CD4-positive, alpha-beta T cell treated with Interleukin-15 for 4 hours (primary cell): Measurements from ENCODE around the gene RAB3IL1.
"Not testable (repeated sequence)": the region's sequence is repeated elsewhere in the genome, so short reads cannot be mapped to it uniquely, and the experiment has no call there.

Experiments
- DNase-seq: peaks from one replicate; pipeline ENCODE4 v3.0.0-alpha.2; 2020; ENCODE audit warnings: low spot score

RAB3IL1 gene

DNA sequence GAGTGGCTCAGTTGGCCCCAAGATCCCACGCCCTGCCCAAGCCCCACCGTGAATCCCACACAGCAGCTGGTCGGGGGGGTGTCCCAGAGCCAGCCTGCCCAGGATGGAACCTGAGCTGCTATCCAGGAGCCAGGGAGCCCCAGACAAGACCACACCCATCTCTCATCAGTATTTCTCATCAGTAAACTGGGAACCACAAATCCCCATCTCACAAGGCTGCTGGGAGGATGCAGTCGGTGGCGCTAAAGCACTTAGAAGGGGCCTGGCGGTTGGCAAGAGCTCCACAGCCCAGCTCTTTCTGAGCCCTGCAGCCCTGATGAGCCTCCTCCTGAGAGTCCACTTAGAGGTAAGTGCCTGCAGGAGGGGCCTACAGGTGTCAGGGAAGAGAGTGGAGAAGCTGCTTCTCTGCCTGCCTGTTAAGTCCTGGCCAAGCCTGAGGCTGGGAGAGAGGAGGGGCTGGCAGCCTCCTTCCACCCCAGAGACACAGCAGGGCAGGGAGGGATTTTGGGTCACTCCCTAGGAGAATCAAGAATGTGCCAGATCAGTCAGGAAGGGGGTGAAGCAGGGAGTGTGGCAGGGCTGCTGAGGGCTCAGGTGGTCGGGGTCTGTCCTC is 32.1 kb downstream of the RAB3IL1 start:
- DNase-seq, result no peak

GRCh38 chr11:61883947-61884346 is 33.4 kb downstream of the RAB3IL1 start:
- DNase-seq, result no peak

DNA sequence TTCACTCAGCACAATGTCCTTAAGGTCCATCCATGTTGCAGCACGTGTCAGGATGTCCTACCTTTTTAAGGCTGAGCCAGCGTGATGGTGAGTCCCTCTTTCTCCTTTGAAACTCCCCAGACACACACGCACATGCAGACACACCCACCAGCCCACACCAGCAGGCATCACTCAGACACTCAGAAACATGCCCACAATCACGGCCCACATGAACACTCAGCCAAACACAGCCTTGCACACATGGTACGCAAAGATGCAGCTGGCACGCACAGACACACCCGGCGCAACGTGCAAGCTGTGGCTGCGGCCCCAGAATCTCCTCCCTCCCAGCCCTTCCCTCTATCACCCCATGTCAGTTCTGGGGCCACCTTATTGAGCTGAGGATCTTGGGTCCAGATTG is 34.0 kb downstream of the RAB3IL1 start:
- DNase-seq, result no peak

DNA sequence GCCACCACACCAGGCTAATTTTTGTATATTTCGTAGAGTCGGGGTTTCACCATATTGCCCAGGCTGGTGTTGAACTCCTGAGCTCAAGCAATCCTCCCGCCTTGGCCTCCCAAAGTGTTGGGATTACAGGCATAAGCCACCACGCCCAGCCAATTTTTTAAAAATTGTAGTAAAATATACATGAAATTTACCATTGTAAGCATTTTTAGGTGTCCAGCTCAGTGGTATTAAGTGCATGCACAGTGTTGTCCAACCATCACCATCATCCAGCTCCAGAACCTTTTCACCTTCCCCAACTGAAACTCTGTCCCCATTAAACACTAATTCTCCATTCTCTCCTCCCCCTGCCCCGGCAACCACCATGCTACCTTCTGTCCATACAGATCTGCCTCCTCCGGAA is 34.5 kb downstream of the RAB3IL1 start:
- no peak for DNase-seq

DNA sequence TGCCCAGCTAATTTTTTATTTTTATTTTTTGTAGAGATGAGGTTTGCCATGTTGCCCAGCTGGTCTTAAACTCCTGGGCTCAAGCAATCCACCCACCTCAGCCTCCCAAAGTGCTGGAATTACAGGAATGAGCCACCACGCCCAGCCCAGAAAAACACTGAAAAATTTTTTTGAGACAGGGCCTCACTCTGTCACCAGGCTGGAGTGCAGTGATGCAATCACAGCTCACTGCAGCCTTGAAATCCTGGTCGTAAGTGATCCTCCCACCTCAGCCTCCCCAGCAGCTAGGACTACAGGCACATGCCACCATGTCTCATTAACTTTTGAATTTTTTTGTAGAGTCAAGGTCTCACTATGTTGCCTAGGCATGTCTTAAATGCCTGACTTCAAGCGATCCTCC is 35.1 kb downstream of the RAB3IL1 start:
- not testable (repeated sequence) for DNase-seq

DNA sequence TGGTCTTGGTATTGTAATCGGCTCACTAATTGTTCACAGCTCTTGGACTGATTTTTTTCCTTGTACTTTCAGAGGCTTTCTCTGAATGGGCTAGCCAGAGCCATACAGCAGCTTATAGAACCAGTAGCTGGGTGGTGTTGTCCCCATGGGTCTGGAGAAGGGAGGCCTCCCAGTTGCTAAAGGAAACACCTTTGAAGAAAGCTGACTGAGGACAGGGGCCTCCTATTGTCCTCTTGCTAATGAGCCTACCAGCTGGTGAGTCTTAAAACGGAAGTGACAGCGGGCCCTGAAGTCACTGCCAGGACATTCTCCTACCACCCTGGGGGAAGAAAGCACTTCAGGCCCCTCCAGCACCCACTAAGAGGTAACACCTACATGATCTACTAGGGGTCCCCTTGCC is 36.0 kb downstream of the RAB3IL1 start:
- no peak for DNase-seq

DNA sequence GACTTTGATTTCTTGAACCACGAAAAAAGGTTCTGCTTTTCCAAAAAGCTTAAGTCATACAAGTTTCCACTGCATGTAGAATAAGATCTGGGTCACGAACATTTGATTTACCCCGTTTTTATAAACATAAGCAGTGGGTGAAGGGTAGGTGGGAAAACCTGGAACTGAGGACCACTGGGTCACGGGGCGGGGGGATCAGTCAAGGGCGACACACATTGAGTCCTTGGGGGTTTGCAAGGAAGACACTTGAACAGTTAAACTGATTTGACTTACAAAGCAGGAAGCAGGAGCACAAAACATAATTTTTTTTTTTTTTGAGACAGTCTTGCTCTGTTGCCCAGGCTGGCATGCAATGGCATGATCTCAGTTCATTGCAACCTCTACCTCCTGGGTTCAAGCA is 36.9 kb downstream of the RAB3IL1 start:
- DNase-seq, result no peak

DNA sequence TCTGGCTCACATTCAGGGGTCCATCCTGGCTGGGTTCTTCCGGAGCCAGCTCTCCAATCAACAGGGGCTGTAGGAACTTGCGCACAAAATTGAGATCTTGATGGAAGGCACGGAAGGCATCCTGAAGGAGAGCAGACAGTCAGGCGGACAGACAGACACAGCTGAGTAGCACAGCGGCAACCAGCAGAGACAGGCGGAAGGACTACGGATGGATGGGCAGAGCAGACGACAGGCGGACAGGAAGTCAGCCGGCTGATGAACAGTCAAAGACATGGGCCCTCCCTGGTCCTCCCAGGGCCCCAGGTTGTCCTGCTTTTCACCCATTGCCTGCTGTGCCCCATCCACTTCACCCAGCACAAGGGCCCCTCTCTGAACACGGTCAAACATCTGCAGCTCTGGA is 37.3 kb downstream of the RAB3IL1 start:
- no peak for DNase-seq

DNA sequence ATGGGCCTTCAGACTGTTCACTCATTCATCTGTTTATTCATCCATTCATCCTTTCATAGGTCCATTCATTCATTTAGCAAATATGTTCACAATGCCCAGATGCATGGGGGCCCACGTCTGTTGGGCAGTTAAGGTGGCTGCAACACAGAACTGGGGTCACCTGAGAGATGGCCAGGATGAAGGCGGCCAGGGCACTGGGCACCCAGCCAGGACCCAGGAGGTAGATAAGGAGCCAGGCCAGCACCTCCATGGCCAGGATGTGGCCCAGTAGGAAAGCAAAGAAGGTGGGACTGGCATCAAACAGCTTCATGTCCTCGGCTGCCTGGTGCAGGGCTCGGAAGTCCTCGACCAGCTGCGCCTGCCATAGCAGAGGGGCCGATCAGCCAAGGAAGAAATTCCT is 38.2 kb downstream of the RAB3IL1 start:
- DNase-seq, result no peak

DNA sequence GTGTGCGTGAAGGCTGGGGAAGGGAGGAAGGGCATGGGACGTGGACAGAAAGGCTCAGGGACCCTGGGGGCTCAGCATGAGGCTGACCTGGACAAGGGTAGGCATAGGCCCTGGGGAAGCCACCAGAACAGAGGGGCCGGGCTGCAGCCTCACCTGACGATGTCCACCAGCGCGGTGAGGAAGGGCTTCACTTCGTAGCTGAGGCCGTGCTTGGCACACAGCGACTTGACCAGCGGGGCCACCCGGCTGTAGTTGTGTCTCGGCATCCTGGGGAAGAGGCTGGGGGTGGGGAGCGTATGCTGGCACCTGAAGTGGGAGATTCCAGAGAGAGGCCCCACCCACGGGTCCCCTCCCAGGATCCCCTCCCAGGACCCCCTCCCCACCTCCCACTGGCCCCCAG is 41.7 kb downstream of the RAB3IL1 start:
- no peak for DNase-seq

DNA sequence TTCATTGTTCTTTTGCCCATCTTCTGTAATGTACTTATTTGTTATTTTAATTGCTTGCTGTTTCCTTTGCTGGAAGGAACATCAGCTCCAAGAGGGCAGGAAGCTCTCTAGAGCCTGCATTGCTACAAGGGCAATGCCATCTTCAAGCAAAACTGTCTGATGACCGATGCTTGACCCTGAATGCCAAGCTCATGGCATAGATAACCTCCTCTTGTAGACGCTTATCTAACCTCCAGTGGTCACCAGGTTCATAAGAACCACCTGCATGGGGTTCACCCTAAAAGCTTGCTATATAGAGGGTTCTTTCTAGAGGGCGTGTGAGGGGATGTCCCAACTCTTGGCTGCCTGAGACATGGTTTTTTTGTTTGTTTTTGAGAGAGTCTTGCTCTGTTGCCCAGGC is 42.5 kb downstream of the RAB3IL1 start:
- no peak for DNase-seq

GRCh38 chr11:61874377-61874809 is 43.0 kb downstream of the RAB3IL1 start:
- no peak for DNase-seq

GRCh38 chr11:61873588-61874376 is 43.6 kb downstream of the RAB3IL1 start:
- DNase-seq, result no peak

- DNase-seq, result no peak
Measured at GRCh38 chr11:61872935-61873565, 44.3 kb downstream of the RAB3IL1 start.

DNA sequence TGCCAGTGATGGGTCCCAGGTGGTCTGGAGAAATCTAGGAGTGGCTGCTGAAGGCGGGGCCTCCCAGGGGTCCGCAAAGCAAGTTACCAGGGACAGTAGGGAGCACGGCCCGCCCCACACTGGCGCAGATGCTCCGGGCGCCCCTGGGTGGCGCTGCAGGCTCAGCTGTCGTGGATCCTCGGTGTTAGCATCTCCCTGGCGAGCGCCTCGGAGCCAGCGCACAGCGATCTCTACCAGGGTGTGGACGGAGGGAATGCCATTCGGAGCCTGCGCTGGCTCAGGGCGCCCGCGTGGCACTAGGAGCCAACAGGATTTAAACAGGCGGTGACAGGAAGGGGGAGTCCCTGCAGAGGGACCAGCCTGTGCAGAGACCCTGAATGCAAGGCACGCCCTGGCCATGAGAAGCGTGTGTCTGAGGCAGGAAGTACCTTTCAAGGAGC is 46.2 kb downstream of the RAB3IL1 start:
- DNase-seq, result peak; percentile 38

GRCh38 chr11:61870541-61871031 is 46.8 kb downstream of the RAB3IL1 start:
- no peak for DNase-seq

DNA sequence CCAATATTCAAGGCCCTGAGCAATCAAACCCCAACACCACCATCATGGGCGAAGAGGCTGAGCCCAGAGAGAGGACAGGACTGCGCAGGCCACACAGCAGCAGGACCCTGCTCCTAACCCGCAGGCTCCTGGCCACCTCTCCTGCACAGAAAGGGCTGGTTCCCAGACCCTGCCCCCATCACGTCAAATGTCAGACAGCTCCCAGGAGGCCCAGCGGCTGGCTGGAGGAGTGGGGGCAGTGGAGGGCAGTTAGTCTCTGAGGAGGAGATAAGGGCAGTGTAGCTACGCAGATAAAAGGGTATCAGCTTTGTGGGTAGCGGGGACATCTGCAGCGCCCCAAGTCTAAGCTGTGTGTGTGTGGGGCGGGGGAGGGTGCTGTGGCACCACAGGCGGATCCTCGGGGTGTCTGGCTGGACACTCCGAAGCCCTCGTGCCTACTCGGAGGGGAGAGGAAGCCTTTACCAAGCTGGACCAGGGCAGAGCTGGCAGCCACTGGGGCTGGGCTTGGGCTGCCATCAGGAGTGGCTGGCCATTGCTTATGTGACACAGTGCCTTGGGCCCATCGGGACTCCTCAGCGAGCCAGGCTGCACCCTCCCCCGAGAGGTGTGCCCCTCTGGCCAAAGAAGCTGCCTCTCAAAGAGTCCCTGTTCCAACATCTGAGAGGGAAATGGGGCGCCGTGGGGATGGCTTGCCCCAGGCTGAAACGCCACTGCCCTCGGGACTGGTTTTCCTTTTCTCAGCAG is 47.5 kb downstream of the RAB3IL1 start:
- DNase-seq, result no peak

- DNase-seq, result no peak
Measured at GRCh38 chr11:61869429-61869707, 48.0 kb downstream of the RAB3IL1 start.

DNA sequence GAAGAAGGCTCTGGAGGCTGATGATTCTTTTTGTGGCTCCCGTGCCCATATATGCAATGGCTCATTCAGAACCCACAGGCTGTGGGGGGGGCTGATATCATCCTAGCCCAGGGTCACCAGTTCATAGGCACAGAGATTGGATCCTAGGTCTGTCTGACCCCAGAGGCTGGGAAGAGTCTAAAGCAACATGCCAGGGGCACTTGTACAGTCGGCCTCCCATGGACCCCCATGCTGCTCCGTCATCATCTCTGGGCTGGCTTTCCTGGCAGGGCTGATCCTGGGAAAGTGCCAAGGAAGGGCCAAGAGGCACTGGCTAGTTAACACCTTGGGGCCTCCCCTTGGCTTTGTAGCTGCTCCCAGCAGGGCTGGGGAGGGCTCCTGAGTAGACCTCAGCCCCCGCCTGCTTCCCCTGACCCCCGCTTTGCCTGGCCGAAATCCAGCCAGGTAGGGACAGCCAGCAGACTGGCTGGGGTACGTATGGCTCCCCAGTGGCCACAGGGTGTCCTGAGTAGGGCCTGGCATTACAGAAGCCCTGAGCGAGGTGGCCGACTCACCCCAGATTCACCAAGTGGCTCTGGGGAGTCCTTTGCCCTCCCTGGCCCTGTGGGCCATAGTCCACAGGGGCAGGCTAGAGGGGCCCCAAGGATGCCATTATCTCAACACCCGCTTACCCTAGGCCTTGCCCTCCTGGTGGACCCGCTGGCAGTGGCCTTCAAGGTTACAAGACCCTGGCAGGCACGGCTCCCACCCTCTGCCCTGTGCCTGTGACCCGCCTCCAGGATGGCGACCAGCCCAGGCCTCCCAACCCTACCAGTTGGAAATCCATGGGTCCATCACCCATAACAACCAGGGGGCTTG is 48.6 kb downstream of the RAB3IL1 start:
- no peak for DNase-seq

DNA sequence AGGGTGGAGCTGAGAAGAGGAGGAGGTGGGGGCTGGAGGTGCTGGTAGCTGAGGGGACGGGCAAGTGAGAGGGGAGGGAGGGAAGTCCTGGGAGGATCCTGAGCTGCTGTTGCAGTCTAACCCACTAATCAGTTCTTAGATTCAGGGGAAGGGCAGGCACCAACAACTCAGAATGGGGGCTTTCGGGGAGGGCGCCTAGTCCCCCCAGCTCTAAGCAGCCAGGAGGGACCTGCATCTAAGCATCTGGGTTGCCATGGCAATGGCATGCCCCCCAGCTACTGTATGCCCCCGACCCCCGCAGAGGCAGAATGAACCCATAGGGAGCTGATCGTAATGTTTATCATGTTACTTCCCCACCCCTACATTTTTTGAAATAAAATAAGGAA is 50.4 kb downstream of the RAB3IL1 start:
- no peak for DNase-seq

DNA sequence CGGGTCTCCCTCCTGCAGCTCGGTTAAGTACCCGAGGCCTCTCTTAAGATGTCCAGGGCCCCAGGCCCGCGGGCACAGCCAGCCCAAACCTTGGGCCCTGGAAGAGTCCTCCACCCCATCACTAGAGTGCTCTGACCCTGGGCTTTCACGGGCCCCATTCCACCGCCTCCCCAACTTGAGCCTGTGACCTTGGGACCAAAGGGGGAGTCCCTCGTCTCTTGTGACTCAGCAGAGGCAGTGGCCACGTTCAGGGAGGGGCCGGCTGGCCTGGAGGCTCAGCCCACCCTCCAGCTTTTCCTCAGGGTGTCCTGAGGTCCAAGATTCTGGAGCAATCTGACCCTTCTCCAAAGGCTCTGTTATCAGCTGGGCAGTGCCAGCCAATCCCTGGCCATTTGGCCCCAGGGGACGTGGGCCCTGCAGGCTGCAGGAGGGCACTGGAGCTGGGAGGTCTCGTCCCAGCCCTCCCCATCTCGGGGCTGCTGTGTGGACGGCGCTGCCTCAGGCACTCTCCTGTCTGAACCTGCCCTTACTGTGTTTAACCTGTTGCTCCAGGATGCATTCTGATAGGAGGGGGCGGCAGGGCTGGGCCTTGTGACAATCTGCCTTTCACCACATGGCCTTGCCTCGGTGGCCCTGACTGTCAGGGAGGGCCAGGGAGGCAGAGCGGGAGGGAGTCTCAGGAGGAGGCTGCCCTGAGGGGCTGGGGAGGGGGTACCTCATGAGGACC is 51.0 kb downstream of the RAB3IL1 start:
- no peak for DNase-seq
